H1 (cell line): ENCODE results near the gene ACCSL. TPM values are rescaled to one million over a fixed set of nuclear protein-coding genes. Genes with fewer than 3 reads are reported as not detected.

ENCODE experiments used
- BCL11A ChIP-seq, 2 experiments: IDR thresholded peaks; one replicate each; pipeline ENCODE4 v1.6.1; 2011; ENCODE audit warnings: low read depth in 2 of 2, low read length in 2 of 2, mild to moderate bottlenecking in 2 of 2
- CEBPB ChIP-seq: IDR thresholded peaks from 2 replicates; pipeline ENCODE4 v1.6.1; 2012; ENCODE audit warnings: low read depth, low read length
- CHD7 ChIP-seq: fragments of 300-600 bp; sonication (generic); IDR thresholded peaks from 2 replicates; pipeline ENCODE4 v1.7.1; 2012; ENCODE audit warnings: low read length, moderate library complexity, mild to moderate bottlenecking, inconsistent platforms; ENCODE audit not compliant: insufficient replicate concordance
- SRF ChIP-seq: IDR thresholded peaks from 2 replicates; pipeline ENCODE4 v1.6.1; 2011; ENCODE audit warnings: mild to moderate bottlenecking, low read depth, low read length, moderate library complexity
- TEAD4 ChIP-seq: IDR thresholded peaks from 2 replicates; pipeline ENCODE4 v1.6.1; 2012; ENCODE audit warnings: low read depth, low read length, inconsistent platforms, mixed read lengths
- polyA plus RNA-seq, 7 experiments: library from polyadenylated mRNA; depleted of rRNA in 3 of 7; stranded (reverse) in 5 of 7; unstranded in 2 of 7; fragments of >200 nt in 5 of 7; fragments of 200-250 nt in 2 of 7; gene quantifications; 1 replicate in 5 of 7; 2 replicates in 1 of 7; 4 replicates in 1 of 7; pipeline versions ENCODE4 v1.2.1 to v1.2.3, GENCODE V29; 2011 to 2013; ENCODE audit warnings: missing spikeins in 2 of 7, mixed read lengths in 2 of 7
- total RNA-seq: library from RNA; stranded (reverse); fragmentation: NEBNext Ultra II Directional; extraction: Animal tissue kit (Norgen Biotek cat#: 25700); gene quantifications from 2 replicates; pipeline ENCODE4 v1.2.1, GENCODE V29; 2021

ACCSL gene
- total and polyA plus RNA-seq, 2 of the 8 experiments (the other 6 are each of a cell fraction or from before 2014, with no cell fraction given) = not detected

GRCh38 chr11:44065841-44066731 is 18.3 kb downstream of the ACCSL start, which contains the start of gene ACCS (continued):
- no peak for TF ChIP-seq CHD7
- no peak for TF ChIP-seq CEBPB
- TF ChIP-seq SRF = no peak
- no peak for TF ChIP-seq TEAD4
- no peak for TF ChIP-seq BCL11A (IDR thresholded peaks at IDR 0.05; ENCODE audit: low read depth in 2 of 2, low read length in 2 of 2)
